Fibroblast of lung (primary cell): ENCODE data around the gene ANO1.

Source experiments
- EZH2 ChIP-seq: IDR thresholded peaks from 2 replicates; pipeline ENCODE4 v1.5.1; 2012; ENCODE audit warnings: low read length, control low read depth, mild to moderate bottlenecking; ENCODE audit errors: missing control alignments
- TF ChIP-seq, protein P1 (sequence below), 2 donors: IDR thresholded peaks in 1 of 2; conservative IDR thresholded peaks in 1 of 2; 1 replicate in 1 of 2; 2 replicates in 1 of 2; pipeline ENCODE4 v1.5.1; 2011 to 2012; ENCODE audit warnings: low read length in 2 of 2, control low read depth in 1 of 2, inconsistent platforms in 1 of 2, low read depth in 1 of 2, mild to moderate bottlenecking in 1 of 2

DNA sequence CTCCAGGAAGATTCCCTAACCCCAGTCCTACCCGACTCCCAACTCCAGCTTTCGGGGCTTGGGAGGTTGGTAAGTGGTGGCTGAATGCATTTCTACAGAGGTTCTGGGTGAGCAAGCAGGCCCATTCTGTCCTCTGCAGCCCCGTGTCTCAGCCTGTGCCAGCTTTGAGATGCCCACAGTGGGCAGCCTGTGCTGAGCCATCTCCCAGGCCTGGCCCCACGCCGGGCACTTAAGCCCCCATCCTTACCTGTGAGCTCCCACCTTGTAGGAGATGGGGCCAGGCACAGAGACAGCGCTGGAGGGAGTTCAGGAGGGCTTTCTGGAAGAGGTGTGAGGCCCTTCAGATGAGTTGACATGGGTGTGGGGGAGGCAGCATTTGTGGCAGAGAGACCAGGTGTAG, 54.5 kb downstream of the ANO1 start:
- TF ChIP-seq, protein P1, sequence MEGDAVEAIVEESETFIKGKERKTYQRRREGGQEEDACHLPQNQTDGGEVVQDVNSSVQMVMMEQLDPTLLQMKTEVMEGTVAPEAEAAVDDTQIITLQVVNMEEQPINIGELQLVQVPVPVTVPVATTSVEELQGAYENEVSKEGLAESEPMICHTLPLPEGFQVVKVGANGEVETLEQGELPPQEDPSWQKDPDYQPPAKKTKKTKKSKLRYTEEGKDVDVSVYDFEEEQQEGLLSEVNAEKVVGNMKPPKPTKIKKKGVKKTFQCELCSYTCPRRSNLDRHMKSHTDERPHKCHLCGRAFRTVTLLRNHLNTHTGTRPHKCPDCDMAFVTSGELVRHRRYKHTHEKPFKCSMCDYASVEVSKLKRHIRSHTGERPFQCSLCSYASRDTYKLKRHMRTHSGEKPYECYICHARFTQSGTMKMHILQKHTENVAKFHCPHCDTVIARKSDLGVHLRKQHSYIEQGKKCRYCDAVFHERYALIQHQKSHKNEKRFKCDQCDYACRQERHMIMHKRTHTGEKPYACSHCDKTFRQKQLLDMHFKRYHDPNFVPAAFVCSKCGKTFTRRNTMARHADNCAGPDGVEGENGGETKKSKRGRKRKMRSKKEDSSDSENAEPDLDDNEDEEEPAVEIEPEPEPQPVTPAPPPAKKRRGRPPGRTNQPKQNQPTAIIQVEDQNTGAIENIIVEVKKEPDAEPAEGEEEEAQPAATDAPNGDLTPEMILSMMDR (conservative IDR thresholded peaks at IDR 0.05 in 1 of 2, IDR thresholded peaks at IDR 0.05 in 1 of 2; ENCODE audit: low read depth in 1 of 2, low read length in 2 of 2): no peak
- no peak for TF ChIP-seq EZH2
